Measurements from ENCODE around the gene CD2AP. TPM values are rescaled to one million over a fixed set of nuclear protein-coding genes. Genes with fewer than 3 reads are reported as not detected.

CD2AP gene
- total RNA-seq, 1 experiment from 2014 or later = 20.6 TPM

DNA sequence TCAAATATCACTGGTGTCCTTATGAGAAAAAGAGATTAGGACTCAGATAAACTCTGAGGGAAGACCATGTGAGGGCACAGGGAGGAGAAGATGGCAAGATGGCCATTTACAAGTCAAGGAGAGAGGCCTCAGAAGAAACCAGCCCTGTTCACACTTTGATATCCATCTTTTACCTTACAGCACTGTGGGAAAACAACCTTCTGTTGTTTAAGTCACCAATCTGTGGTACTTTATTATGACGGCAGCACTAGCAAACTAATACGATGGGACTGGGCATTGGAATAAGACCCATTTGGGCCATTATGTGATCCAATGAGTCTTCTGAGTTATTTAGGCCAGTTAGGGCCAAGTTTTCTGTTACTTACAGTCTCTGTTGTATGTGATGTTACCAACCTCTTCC lies 26.4 kb upstream of the CD2AP start:
- no peaks in the 10 kb centered on the region for H3K36me3 ChIP-seq (ENCODE audit: insufficient read depth, low read length, poor library complexity, severe bottlenecking)
- DNase-seq (ENCODE audit: low spot score) = no peak
- CTCF ChIA-PET = no interaction called here
- no peak overlapping the region for H3K27ac ChIP-seq (ENCODE audit: low read depth, low read length, poor library complexity, severe bottlenecking)
- no peaks in the 10 kb centered on the region for H3K27me3 ChIP-seq (replicated peaks; ENCODE audit: insufficient read depth, low read depth, low read length, poor library complexity)
- POLR2A ChIA-PET (ENCODE audit: low non-redundant PET) = no interaction called here
- no peak overlapping the region for H3K4me3 ChIP-seq (ENCODE audit: low read depth, low read length, poor library complexity, severe bottlenecking)
- H3K9me3 ChIP-seq (ENCODE audit: low read depth, low read length, poor library complexity, severe bottlenecking) = no peaks in the 10 kb centered on the region
- BruUV-seq (replicated peaks) = no TSS peak
- H3K4me1 ChIP-seq (ENCODE audit: insufficient read depth, low read length, poor library complexity, severe bottlenecking) = no peaks in the 10 kb centered on the region
- intact Hi-C loops (cut with micrococcal nuclease; ENCODE audit: unreplicated experiment) = no loop called here
- TF ChIP-seq CTCF (conservative IDR thresholded peaks at IDR 0.05; ENCODE audit: low read depth, low read length) = no peak
- TF ChIP-seq EZH2 (IDR thresholded peaks at IDR 0.05; ENCODE audit: borderline replicate concordance, low read depth, low read length, poor library complexity, severe bottlenecking) = no peak

DNA sequence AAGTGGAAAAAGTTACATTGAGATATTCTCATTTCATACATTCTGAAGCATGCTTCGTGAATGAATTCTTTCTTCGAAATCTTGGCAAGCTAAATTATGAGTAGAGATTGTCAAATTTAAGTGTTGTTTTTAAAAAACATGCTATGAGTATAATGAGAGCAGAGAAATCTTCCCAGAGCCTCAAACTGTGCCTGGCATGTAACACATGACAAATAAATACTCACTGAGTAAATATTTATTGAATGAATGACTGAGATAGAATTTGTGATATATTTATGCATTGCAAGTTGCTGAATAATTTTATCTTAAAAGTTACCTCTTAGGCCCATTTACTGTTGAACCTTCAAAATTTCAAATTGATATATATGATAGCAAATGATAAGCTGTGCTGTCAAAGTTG lies 24.7 kb upstream of the CD2AP start:
- intact Hi-C loops (cut with micrococcal nuclease; ENCODE audit: unreplicated experiment) = no loop called here
- no peaks in the 10 kb centered on the region for H3K4me1 ChIP-seq (ENCODE audit: insufficient read depth, low read length, poor library complexity, severe bottlenecking)
- H3K4me3 ChIP-seq (ENCODE audit: low read depth, low read length, poor library complexity, severe bottlenecking) = no peak overlapping the region
- no peaks in the 10 kb centered on the region for H3K36me3 ChIP-seq (ENCODE audit: insufficient read depth, low read length, poor library complexity, severe bottlenecking)
- H3K27ac ChIP-seq (ENCODE audit: low read depth, low read length, poor library complexity, severe bottlenecking) = no peak overlapping the region
- ChIA-PET POLR2A (ENCODE audit: low non-redundant PET) (no interaction called here), CTCF (no interaction called here)
- no peak for TF ChIP-seq EZH2 (IDR thresholded peaks at IDR 0.05; ENCODE audit: borderline replicate concordance, low read depth, low read length, poor library complexity, severe bottlenecking)
- TF ChIP-seq CTCF (conservative IDR thresholded peaks at IDR 0.05; ENCODE audit: low read depth, low read length) = no peak
- no TSS peak for BruUV-seq (replicated peaks)
- no peak for DNase-seq (ENCODE audit: low spot score)
- H3K9me3 ChIP-seq (ENCODE audit: low read depth, low read length, poor library complexity, severe bottlenecking) = no peaks in the 10 kb centered on the region
- no peaks in the 10 kb centered on the region for H3K27me3 ChIP-seq (replicated peaks; ENCODE audit: insufficient read depth, low read depth, low read length, poor library complexity)

- H3K4me3 ChIP-seq (ENCODE audit: low read depth, low read length, poor library complexity, severe bottlenecking) = no peak overlapping the region
- no peak overlapping the region for H3K27ac ChIP-seq (ENCODE audit: low read depth, low read length, poor library complexity, severe bottlenecking)
- no peak for DNase-seq (ENCODE audit: low spot score)
- ChIA-PET POLR2A (ENCODE audit: low non-redundant PET) (no interaction called here), CTCF (no interaction called here)
- H3K9me3 ChIP-seq (ENCODE audit: low read depth, low read length, poor library complexity, severe bottlenecking) = no peaks in the 10 kb centered on the region
- TF ChIP-seq EZH2 (IDR thresholded peaks at IDR 0.05; ENCODE audit: borderline replicate concordance, low read depth, low read length, poor library complexity, severe bottlenecking) (no peak), CTCF (conservative IDR thresholded peaks at IDR 0.05; ENCODE audit: low read depth, low read length) (no peak)
- no peaks in the 10 kb centered on the region for H3K4me1 ChIP-seq (ENCODE audit: insufficient read depth, low read length, poor library complexity, severe bottlenecking)
- BruUV-seq (replicated peaks) = no TSS peak
- H3K36me3 ChIP-seq (ENCODE audit: insufficient read depth, low read length, poor library complexity, severe bottlenecking) = no peaks in the 10 kb centered on the region
- no peaks in the 10 kb centered on the region for H3K27me3 ChIP-seq (replicated peaks; ENCODE audit: insufficient read depth, low read depth, low read length, poor library complexity)
- intact Hi-C loops (cut with micrococcal nuclease; ENCODE audit: unreplicated experiment) = no loop called here
Measured at GRCh38 chr6:47453372-47453936, 24.1 kb upstream of the CD2AP start.

Measured in A673 (cell line).